Spleen (tissue), 7 donors: ENCODE measurements around the gene CHRNA4.

Experiments used
- POLR2A ChIP-seq, 3 donors: fragments of 450-650 bp; IDR thresholded peaks; one replicate each; pipeline ENCODE4 v1.5.1; 2017; ENCODE audit warnings: antibody characterized with exemption in 3 of 3, mild to moderate bottlenecking in 1 of 3
- POLR2AphosphoS5 ChIP-seq, 3 donors: sonication (generic); formaldehyde crosslinking; IDR thresholded peaks; one replicate each; pipeline ENCODE4 v1.5.1; 2017; ENCODE audit warnings: antibody characterized with exemption in 3 of 3
- TF ChIP-seq, protein P1 (sequence below), 11 experiments: fragments of 200-600 bp in 7 of 11; fragments of 450-650 bp in 4 of 11; sonication (generic) in 4 of 11; IDR thresholded peaks in 8 of 11; conservative IDR thresholded peaks in 3 of 11; 1 replicate in 7 of 11; 2 replicates in 4 of 11; pipeline versions ENCODE4 v1.4.0 to v1.8.0; 2016 to 2021; ENCODE audit warnings: antibody characterized with exemption in 11 of 11, inconsistent platforms in 4 of 11, mild to moderate bottlenecking in 1 of 11
- donor health status: DM: no; HTN: no; CAD: no; lungs with moderate emphysema.
- donor health status: DM: no; HTN: no; CAD: no.
- donor health status: DM: no; HTN: no; CAD: no.

DNA sequence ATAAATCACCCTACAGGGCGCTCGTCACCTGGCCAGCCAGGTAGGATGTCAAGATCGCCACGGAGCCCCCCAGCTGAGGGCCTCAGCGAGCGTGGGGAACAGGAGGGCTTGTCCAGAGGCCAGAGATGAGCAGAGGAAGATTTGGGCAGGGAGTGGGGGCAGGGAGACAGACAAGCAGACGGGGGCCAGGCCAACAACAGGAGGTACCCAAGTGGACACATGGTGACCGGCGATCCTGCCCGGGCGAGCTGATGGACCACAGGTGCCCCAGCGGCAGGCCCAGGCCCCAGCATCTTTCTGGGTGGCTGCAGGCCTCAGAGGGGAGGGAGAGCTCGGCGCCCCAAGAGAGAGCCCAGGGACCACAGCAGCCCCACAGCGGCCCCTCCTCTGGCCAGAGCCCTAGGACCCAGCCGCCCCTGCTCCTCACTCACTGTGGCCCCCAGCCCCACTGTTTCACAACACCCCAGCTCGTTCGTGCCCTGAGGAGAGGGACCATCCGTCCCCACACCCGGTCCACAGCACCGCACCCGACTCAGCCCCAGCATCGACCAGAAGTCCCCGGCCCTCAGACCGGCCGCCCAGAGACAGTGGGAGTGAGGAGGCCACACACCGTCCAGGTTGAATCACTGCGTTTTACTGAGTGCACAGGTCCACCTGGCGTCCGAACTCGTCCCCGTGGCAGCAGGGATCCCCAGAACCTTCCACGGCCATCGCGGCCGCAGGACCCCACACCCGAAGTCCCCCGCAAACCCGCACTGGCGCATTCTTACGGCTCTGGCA, 38.6 kb upstream of the CHRNA4 start:
- TF ChIP-seq, protein P1, sequence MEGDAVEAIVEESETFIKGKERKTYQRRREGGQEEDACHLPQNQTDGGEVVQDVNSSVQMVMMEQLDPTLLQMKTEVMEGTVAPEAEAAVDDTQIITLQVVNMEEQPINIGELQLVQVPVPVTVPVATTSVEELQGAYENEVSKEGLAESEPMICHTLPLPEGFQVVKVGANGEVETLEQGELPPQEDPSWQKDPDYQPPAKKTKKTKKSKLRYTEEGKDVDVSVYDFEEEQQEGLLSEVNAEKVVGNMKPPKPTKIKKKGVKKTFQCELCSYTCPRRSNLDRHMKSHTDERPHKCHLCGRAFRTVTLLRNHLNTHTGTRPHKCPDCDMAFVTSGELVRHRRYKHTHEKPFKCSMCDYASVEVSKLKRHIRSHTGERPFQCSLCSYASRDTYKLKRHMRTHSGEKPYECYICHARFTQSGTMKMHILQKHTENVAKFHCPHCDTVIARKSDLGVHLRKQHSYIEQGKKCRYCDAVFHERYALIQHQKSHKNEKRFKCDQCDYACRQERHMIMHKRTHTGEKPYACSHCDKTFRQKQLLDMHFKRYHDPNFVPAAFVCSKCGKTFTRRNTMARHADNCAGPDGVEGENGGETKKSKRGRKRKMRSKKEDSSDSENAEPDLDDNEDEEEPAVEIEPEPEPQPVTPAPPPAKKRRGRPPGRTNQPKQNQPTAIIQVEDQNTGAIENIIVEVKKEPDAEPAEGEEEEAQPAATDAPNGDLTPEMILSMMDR (IDR thresholded peaks at IDR 0.05 in 8 of 11, conservative IDR thresholded peaks at IDR 0.05 in 3 of 11): no peak
- TF ChIP-seq POLR2AphosphoS5 (IDR thresholded peaks at IDR 0.05): no peak
- TF ChIP-seq POLR2A (IDR thresholded peaks at IDR 0.05): no peak
